A673 (cell line): ENCODE results near the gene SLC50A1. TPM values are rescaled to one million over a fixed set of nuclear protein-coding genes. Genes with fewer than 3 reads are reported as not detected.
"Not testable (repeated sequence)": the region's sequence is repeated elsewhere in the genome, so short reads cannot be mapped to it uniquely, and the experiment has no call there.

ENCODE experiments used
- BruUV-seq: library from RNA; stranded (reverse); fragments of 400-500 nt; replicated peaks from 2 replicates; lab custom pipeline; 2021; lab: Mats Ljungman, UMichigan
- CTCF ChIA-PET: fragments of 300-600 bp; sonication (Branson Sonifier 250); formaldehyde crosslinking; loops from one replicate; lab custom pipeline; 2022; ENCODE audit warnings: antibody characterized with exemption; lab: Charles Lee
- POLR2A ChIA-PET: fragments of 300-600 bp; sonication (Branson Sonifier 250); formaldehyde crosslinking; loops from one replicate; lab custom pipeline; 2022; ENCODE audit warnings: antibody characterized with exemption; ENCODE audit not compliant: low non-redundant PET; lab: Charles Lee
- DNase-seq: peaks from one replicate; pipeline ENCODE4 v3.0.0-alpha.2; 2015; ENCODE audit warnings: low spot score
- H3K27ac ChIP-seq: fragments of 200-600 bp; sonication (generic); 2 replicates; pipeline ENCODE4 v1.5.1; 2016; ENCODE audit warnings: mixed run types, low read depth, mild to moderate bottlenecking, mixed read lengths, antibody characterized with exemption, low read length; ENCODE audit not compliant: poor library complexity, severe bottlenecking
- H3K27me3 ChIP-seq: fragments of 200-600 bp; sonication (generic); replicated peaks from 2 replicates; pipeline ENCODE4 v1.6.1; 2017; ENCODE audit warnings: mixed run types, low read depth, mild to moderate bottlenecking, mixed read lengths, antibody characterized with exemption, low read length; ENCODE audit not compliant: insufficient read depth, poor library complexity
- H3K36me3 ChIP-seq: fragments of 200-600 bp; sonication (generic); 2 replicates; pipeline ENCODE4 v1.6.1; 2016; ENCODE audit warnings: mixed run types, mild to moderate bottlenecking, mixed read lengths, antibody characterized with exemption, low read length; ENCODE audit not compliant: insufficient read depth, poor library complexity, severe bottlenecking
- H3K4me1 ChIP-seq: fragments of 200-600 bp; sonication (generic); 2 replicates; pipeline ENCODE4 v1.6.1; 2017; ENCODE audit warnings: mixed run types, mild to moderate bottlenecking, mixed read lengths, antibody characterized with exemption, low read length; ENCODE audit not compliant: insufficient read depth, poor library complexity, severe bottlenecking
- H3K4me3 ChIP-seq: fragments of 200-600 bp; sonication (generic); 2 replicates; pipeline ENCODE4 v1.5.1; 2016; ENCODE audit warnings: low read depth, mixed run types, mild to moderate bottlenecking, mixed read lengths, low read length; ENCODE audit not compliant: poor library complexity, severe bottlenecking
- H3K9me3 ChIP-seq: fragments of 200-600 bp; sonication (generic); 2 replicates; pipeline ENCODE4 v1.6.1; 2016; ENCODE audit warnings: mixed run types, low read depth, mild to moderate bottlenecking, mixed read lengths, antibody characterized with exemption, low read length; ENCODE audit not compliant: poor library complexity, severe bottlenecking
- CTCF ChIP-seq: fragments of 300-800, 200-600 bp; sonication (generic); conservative IDR thresholded peaks from 2 replicates; pipeline ENCODE4 v1.5.1; 2017; ENCODE audit warnings: low read depth, mild to moderate bottlenecking, antibody characterized with exemption, low read length, moderate library complexity, mixed read lengths
- EZH2 ChIP-seq: fragments of 200-600 bp; sonication (generic); IDR thresholded peaks from 2 replicates; pipeline ENCODE4 v1.6.1; 2017; ENCODE audit warnings: borderline replicate concordance, low read depth, mild to moderate bottlenecking, mixed read lengths, antibody characterized with exemption, low read length; ENCODE audit not compliant: poor library complexity, severe bottlenecking
- intact Hi-C: fragments of 100-400 bp; cut with micrococcal nuclease; formaldehyde crosslinking; loops from one replicate; pipeline ENCODE4 v1.10.0; 2022; ENCODE audit not compliant: unreplicated experiment
- total RNA-seq: library from RNA; stranded (reverse); gene quantifications from 2 replicates; pipeline ENCODE4 v1.2.3, GENCODE V29; 2021

The SLC50A1 gene
- total RNA-seq, 1 experiment from 2014 or later, result 30.3 TPM

GRCh38 chr1:155113450-155113980 is 22.1 kb upstream of the SLC50A1 start:
- no peak for TF ChIP-seq CTCF
- TF ChIP-seq EZH2, result no peak
- Histone ChIP-seq H3K4me1 (no peaks in the 10 kb centered on the region), H3K9me3 (no peaks in the 10 kb centered on the region), H3K4me3 (no peak overlapping the region), H3K36me3 (no peaks in the 10 kb centered on the region), H3K27ac (no peak overlapping the region), H3K27me3 (no peaks in the 10 kb centered on the region)
- DNase-seq, result no peak
- BruUV-seq, result no TSS peak
- POLR2A ChIA-PET, result no interaction called here
- intact Hi-C loops, result no loop called here
- CTCF ChIA-PET, result interaction anchor here (0.6 kb wide), 1 partner anchor 158 kb away, joined by 3 read pairs; the partner anchor contains the start of gene PBXIP1

GRCh38 chr1:155116113-155116764 is 19.4 kb upstream of the SLC50A1 start:
- Histone ChIP-seq H3K9me3 (no peaks in the 10 kb centered on the region), H3K36me3 (no peaks in the 10 kb centered on the region), H3K4me1 (no peaks in the 10 kb centered on the region), H3K27me3 (no peaks in the 10 kb centered on the region), H3K27ac (no peak overlapping the region), H3K4me3 (no peak overlapping the region)
- no TSS peak for BruUV-seq
- TF ChIP-seq CTCF, result no peak
- no peak for TF ChIP-seq EZH2
- no peak for DNase-seq
- intact Hi-C loops, result no loop called here
- ChIA-PET POLR2A (no interaction called here), CTCF (interaction anchor here (2.7 kb wide), 1 partner anchor 51 kb away, joined by 9 read pairs; no protein-coding TSS in a partner anchor)

GRCh38 chr1:155117610-155118009 is 18.0 kb upstream of the SLC50A1 start:
- no TSS peak for BruUV-seq
- H3K27ac ChIP-seq, result no peak overlapping the region
- H3K9me3 ChIP-seq, result no peaks in the 10 kb centered on the region
- H3K4me3 ChIP-seq, result no peak overlapping the region
- no peaks in the 10 kb centered on the region for H3K36me3 ChIP-seq
- ChIA-PET POLR2A (interaction anchor here (0.7 kb wide), 1 partner anchor 26 kb away, joined by 6 read pairs; no protein-coding TSS in a partner anchor), CTCF (interaction anchor here (0.7 kb wide), 1 partner anchor 39 kb away, joined by 6 read pairs; the partner anchor contains the start of gene EFNA3)
- intact Hi-C loops, result no loop called here
- no peaks in the 10 kb centered on the region for H3K4me1 ChIP-seq
- no peak for DNase-seq
- TF ChIP-seq EZH2 (no peak), CTCF (no peak)
- H3K27me3 ChIP-seq, result no peaks in the 10 kb centered on the region

GRCh38 chr1:155118090-155118489 is 17.6 kb upstream of the SLC50A1 start:
- H3K4me3 ChIP-seq, CTCF ChIA-PET, intact Hi-C loops, H3K27me3 ChIP-seq, H3K36me3 ChIP-seq, H3K9me3 ChIP-seq, POLR2A ChIA-PET, H3K4me1 ChIP-seq, H3K27ac ChIP-seq, DNase-seq, BruUV-seq: not testable (repeated sequence)
